ENCODE data around the gene SAXO1.

Gene SAXO1

GRCh38 chr9:18910916-18911315 lies 122.1 kb downstream of the SAXO1 start:
- no peak for DNase-seq (ENCODE audit: low read depth in 2 of 2)

DNA sequence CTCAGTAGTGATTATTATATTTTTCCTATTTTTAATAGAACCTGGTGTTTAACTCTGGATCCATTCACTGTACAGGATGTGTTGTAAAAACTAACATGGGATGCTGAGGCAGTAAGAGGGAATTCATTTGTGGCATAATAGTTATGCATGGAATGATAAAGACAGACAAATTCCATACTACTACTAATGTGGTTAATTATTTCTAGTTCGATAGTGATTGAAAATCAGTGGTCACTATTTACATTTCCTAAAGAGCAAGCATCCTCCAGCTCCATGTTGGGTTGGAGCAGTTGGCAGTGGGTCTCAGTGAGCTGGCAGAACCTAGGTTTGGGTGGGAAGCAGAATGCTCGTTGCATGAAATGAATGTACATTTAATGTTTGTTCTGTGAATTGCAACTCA lies 122.6 kb downstream of the SAXO1 start:
- no peak for DNase-seq (ENCODE audit: low read depth in 2 of 2)

DNA sequence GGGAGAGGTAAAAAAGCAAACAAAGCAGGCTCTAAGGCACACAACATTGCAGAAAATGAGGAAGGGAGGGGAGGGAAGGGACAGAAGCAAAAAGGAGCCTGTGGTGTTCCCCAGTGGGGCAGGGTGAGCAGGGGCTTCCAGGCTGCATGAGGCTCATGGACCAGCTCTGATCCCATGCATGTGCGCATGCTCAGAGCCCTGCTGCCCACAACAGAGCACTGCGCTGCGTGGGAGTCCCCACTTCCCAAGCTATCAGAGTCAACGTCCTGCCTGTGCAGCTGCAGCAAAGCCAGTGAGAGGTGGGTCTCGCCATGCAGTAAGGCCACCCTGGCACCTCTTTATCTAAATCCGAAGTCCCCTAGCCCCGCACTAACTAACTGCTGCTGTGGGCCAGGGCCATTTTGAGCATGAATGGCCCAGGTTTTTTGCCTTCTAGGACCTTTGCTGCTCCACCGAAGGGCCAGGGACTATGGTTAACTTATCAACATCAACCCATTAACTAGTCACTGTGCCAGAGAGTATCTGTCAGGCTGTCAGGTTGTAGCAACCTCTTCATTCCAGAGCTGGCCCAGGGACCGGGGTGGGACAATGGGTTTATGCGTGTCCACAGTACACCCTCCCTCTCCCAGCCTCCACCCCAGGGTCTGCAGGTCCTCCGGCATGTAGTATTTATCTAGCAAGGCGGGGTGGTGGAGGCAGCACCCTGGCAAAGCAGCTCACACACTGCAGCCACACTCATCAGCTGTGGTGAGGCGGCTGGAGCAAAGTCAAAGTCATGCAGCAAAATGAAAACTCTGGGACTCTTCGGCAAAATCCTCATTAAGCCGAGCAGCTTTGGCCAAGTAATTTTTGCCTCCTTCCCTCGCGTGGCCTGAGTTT lies 123.6 kb downstream of the SAXO1 start:
- DNase-seq (ENCODE audit: low read depth in 2 of 2): no peak

DNA sequence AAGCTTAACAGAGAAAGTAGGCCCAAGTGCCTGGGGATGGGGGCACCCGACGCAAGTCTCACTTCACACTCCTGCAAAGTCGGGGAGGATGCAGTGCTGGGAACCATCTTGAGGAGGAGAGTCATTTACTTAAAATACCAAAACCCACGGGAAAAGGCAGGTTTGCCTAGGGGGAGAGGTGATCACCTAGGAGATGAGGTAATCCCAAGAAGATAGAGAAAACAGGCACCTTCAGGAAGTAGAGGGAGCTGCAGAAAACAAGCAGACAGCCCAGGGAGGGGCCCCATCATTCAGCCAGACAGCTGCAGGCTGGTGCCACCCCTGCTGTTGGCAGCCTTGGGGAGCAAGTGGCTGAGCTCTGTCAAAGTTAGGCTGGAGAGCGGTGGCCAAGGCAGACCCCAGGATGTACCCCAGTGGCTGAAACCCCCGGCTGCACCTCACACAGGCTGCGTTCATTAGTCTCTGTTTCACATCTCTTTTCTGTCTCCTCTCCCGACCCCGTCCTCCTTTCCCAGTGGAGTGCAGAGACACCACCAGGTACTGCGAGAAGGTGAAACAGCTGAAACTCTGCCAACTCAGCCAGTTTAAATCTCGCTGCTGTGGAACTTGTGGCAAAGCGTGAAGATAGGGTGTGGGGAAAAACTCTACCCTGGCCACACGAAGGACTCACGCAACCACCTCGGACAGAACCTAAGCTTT lies 124.9 kb downstream of the SAXO1 start:
- DNase-seq (ENCODE audit: low read depth in 2 of 2): no peak

- no peak for DNase-seq (ENCODE audit: low read depth in 2 of 2)
Observed at GRCh38 chr9:18906656-18907395, 126.2 kb downstream of the SAXO1 start.

- no peak for DNase-seq (ENCODE audit: low read depth in 2 of 2)
Observed at GRCh38 chr9:18905883-18906629, 127.0 kb downstream of the SAXO1 start.

DNA sequence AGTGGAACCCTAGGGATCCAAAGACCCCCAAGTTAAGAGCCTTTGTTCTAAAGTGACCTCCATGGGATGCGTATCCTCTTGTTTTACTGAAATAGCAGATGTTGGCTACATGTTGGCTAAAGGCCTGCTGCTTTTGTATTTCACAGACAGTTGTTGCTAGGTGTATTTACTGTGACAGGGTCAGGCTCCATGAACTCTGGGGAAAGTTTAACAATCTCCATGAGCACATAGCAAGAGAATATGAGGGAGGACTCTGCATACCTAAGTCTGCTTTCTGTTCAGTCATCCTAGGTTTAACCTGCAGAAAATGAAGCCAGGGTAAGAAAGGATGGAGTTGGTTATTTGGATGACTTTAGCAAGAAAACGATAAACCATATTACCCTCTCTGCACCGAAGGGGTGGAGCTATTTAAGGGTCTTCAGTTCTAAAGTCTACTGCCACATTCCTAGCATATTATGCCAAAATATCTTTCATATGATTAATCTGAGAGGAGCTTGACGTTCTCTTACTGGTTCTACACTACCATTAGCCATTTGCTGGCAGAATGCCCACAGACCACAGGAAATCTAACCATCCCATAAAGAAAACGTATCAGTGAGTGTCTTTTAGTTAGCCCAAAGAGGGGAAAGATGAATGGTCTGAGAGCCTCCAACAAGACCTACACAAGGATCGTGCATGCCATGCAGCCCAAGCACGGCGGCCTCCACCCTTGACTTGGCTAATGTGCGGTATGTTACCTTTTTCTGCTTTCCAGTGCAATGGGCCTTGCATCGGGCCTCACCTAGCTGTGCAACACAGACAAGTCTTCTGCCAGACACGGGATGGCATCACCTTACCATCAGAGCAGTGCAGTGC lies 127.8 kb downstream of the SAXO1 start:
- DNase-seq (ENCODE audit: low read depth in 2 of 2): no peak

DNA sequence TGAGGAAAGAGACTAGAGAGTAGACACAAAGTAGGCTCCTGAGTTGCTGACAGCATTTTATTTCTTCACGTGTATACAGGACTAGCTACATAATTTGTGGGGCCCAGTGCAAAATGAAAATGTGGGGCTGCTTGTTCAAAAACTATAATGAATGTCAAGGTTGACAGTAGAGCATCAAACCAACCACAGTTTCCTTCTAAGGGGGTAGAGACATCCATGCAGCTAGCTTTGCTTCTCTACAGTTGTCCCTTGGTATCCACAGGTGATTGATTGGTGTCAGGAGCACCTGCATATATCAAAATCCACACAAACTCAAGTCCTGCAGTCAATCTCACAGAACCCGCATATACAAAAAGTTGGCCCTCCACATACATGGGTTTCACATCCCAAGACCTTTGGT lies 129.6 kb downstream of the SAXO1 start:
- DNase-seq (ENCODE audit: low read depth in 2 of 2): no peak

DNA sequence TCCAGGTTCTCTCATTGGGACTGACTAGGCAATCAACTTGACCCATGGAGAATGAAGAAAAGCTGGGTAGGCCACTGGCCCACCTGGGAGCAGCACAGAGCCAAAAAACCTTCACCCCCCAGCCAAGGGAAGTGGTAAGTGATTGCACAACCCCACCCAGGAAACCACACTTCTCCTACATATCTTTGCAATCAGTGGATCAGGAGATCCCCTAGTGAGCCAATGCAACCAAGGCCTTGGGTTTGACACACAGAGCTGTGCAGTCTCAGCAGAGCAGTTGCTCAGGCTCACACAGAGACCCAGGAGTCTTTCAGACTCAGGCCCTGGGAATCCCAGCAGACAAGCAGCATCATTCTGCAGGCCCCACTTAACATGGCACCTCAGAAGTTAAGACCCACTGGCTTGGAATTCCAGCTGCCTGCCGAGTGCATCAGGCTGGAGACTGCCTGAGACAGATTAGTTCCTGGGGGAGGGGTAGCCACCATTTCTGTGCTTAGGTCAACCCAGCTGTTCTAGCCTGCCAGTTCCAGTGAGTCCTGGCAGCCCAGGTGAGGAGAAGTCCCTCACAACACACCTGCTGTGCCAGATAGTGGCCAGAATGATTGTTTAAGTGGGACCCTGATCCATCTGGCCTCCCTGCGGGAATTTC lies 136.4 kb downstream of the SAXO1 start:
- no peak for DNase-seq (ENCODE audit: low read depth in 2 of 2)

DNA sequence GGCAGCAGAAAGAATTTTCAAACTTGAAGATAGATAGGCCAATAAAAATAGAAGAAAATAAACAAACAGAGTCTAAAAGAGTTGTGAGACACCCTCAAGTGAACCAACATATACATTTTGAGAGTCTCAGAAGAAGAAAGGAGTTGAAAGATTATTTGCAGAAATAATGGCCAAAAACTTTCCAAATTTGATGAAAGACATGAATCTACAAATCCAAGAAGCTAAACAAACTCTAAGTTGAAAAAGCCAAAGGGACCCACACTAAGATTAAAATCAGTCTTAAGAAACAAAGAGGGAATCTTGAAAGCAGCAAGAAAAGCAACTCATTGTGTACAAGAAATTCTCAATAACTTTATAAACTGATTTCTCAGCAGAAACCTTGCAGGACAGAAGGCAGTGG lies 137.0 kb downstream of the SAXO1 start:
- DNase-seq (ENCODE audit: low read depth in 2 of 2): no peak

DNA sequence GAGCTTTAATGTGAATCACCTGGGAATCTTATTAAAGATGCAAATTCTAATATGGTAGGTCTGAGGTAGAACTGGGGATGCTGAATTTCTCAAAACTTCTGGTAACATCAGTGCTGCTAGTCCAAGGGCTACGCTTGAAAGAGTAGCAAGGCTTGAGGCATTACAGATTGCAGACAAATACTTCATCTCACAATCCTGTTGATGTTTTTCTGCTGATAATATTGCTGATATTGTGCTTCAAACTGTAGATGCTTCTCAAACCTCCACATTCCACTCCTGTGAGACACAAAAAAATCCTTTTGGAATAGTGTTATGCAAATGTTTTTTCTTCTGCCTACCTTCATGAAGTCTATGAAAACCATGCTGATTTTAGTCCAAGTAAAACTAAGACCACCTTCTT lies 139.5 kb downstream of the SAXO1 start:
- no peak for DNase-seq (ENCODE audit: low read depth in 2 of 2)

DNA sequence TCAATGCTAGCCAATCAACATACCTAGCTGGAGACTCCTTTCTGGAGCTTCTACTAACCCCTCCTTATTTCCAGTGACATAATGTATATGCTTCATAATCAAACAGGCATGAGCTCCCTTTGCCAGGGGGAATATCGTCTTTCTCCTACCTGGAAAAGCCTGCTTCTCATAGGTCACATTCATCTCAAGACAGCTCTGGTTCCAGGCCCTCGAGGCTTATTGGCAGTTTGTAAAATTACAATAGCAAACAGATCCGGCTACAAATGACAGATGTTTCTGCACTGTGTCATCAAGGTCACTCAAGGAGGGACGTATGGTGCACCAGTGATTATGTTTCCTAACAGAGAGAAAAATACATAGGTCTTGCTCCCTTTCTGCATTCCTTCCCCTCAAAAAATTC lies 140.0 kb downstream of the SAXO1 start:
- no peak for DNase-seq (ENCODE audit: low read depth in 2 of 2)

DNA sequence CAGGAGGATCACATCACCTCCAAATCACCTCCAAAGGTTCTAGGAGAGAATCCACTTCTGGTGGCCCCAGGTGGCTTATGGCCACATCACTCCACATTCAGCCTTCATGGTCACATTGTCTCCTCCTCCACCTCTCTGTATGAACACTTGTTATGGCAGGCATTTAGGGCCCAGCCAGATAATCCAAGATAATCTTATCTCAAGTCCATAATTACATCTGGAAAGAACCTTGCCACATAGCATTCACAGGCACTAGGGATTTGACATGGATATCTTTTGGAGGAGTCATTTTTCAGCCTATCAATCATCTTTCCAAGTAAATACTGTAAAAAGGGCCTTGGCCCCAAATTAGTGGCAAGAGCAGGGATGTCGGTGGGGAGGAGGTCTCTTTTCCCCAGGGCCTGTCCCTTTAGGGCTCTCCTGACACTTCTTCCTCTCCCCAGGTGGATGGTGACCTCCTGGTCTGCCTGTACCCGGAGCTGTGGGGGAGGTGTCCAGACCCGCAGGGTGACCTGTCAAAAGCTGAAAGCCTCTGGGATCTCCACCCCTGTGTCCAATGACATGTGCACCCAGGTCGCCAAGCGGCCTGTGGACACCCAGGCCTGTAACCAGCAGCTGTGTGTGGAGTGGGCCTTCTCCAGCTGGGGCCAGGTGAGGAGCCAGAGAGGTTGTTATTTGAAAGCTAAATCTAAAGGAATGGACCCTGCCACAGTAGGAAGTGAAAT lies 140.9 kb downstream of the SAXO1 start:
- DNase-seq (ENCODE audit: low read depth in 2 of 2): no peak

DNA sequence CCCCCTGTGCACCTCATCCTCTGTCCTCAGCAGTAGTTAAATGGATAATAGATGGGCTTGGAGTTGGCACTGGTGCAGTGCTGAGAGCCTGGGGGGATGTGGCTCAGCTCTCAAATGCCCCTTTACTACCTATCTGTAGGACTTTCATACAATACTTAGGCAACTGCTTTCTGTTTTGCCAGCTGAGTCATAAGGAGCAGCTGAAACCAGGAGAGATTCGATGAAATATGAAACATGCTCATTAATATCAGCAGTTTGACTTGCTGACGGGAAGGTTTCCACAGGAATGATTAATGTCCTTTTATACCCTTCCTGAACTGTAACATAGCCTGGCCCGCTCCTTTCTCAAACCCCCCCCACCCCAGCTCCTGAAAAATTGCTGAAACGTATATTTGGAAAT lies 142.6 kb downstream of the SAXO1 start:
- no peak for DNase-seq (ENCODE audit: low read depth in 2 of 2)

DNA sequence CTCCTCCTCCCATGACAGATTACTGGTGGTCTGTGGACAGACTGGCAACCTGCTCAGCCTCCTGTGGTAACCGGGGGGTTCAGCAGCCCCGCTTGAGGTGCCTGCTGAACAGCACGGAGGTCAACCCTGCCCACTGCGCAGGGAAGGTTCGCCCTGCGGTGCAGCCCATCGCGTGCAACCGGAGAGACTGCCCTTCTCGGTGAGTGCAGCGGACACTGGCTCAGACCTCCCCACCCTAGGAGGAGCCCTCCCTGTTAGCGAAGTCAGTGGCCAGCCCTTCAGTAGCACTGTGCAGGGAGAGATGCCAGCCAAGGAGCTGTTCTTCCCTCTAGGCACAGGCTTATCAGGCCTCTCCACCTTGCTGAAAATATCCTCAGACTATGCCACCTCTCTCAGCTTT lies 143.5 kb downstream of the SAXO1 start:
- DNase-seq (ENCODE audit: low read depth in 2 of 2): no peak

DNA sequence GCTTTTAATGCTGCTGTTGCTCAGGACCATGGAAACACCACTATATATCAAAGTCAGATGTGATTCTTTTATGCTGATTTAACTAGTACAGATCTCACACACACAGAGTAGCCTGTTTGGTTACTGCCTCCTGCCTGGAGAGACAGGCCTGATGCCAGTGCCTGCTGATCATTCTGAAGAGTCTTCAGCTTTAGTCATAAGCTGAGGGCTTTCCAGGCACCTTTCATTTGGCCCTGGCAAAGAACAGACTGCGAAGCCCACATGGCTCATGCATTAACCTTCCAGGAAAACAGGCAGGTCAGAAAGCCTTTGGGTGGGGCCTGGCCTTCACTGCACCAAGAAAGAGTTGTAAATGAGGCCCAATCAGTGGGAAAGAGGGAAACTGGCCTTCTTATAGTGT lies 144.7 kb downstream of the SAXO1 start:
- no peak for DNase-seq (ENCODE audit: low read depth in 2 of 2)

- no peak for DNase-seq (ENCODE audit: low read depth in 2 of 2)
Observed at GRCh38 chr9:18887546-18887945, 145.5 kb downstream of the SAXO1 start.

DNA sequence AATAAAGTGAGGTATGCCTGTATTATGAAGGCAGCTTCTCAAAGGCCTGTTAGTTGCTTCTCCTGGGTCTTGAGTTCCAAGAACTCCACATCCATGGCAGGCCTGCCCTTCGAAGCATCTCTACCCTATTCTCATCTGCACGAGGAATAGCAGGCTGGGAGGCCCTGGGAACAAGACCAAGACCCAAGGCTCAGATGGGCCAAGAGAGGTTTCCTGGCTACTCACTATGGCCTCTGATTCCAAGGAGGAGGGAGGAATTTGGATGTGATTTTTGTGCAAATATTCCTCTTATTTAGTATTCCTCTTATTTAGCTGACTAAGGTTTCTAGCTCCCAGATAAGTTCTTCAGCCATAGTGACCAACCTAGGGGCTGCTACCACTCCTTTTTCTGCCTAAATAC lies 151.3 kb downstream of the SAXO1 start:
- no peak for DNase-seq (ENCODE audit: low read depth in 2 of 2)

GRCh38 chr9:18877984-18878383 lies 155.0 kb downstream of the SAXO1 start:
- no peak for DNase-seq (ENCODE audit: low read depth in 2 of 2)

All from stimulated activated CD4-positive, alpha-beta T cell treated with anti-CD3 and anti-CD28 coated beads, Interleukin-4, amount 100 ng/mL, for 48 hours (primary cell).